ENCODE results near the gene FAM3B.

DNA sequence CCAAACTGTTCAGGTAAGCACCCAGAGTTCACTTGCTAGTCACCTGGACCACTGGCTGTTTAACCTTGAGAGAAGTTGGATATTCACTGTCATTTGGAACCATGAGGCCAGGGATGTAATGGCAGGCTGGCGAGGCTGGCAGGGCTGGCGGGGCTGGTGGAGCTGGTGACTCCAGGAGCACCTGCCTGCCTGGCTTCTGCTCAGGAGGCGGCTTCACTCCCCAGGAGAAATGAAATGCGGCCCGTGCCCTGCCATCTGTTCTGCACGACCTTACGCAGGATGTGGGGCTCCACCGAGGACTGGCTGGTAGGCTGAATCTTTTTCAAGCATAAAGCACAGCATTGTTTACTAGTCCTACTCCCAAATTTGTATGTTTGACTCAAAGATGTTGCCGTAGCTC lies 86.7 kb downstream of the FAM3B start:
- TF ChIP-seq, protein P1, sequence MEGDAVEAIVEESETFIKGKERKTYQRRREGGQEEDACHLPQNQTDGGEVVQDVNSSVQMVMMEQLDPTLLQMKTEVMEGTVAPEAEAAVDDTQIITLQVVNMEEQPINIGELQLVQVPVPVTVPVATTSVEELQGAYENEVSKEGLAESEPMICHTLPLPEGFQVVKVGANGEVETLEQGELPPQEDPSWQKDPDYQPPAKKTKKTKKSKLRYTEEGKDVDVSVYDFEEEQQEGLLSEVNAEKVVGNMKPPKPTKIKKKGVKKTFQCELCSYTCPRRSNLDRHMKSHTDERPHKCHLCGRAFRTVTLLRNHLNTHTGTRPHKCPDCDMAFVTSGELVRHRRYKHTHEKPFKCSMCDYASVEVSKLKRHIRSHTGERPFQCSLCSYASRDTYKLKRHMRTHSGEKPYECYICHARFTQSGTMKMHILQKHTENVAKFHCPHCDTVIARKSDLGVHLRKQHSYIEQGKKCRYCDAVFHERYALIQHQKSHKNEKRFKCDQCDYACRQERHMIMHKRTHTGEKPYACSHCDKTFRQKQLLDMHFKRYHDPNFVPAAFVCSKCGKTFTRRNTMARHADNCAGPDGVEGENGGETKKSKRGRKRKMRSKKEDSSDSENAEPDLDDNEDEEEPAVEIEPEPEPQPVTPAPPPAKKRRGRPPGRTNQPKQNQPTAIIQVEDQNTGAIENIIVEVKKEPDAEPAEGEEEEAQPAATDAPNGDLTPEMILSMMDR (IDR thresholded peaks at IDR 0.05): no peak
- no peak for TF ChIP-seq POLR2A (IDR thresholded peaks at IDR 0.05)

Data from lower leg skin (tissue), 3 donors.